Bladder microvascular endothelial cell (primary cell): Measurements from ENCODE around the gene AKIP1. TPM values are rescaled to one million over a fixed set of nuclear protein-coding genes. Genes with fewer than 3 reads are reported as not detected.

ENCODE experiments used
- total RNA-seq: library from RNA; depleted of rRNA; stranded (reverse); fragments of >200 nt; gene quantifications from 2 replicates; pipeline ENCODE4 v1.2.3, GENCODE V29; 2014

Gene AKIP1
- 27.5 and 29.8 TPM in 2 replicates for total RNA-seq

GRCh38 chr11:8911029-8911823 lies at the start of gene AKIP1:
TSS of gene AKIP1 (plus strand) at chr11:8911189. CDS start at chr11:8911450, 261 bp downstream.

GRCh38 chr11:8932564-8933180 lies 21.7 kb downstream of the AKIP1 start, which contains the start of gene C11orf16:
TSS of gene C11orf16 (minus strand) at chr11:8932947. CDS start at chr11:8932308, 639 bp downstream.

GRCh38 chr11:8942518-8943066 lies 31.6 kb downstream of the AKIP1 start, which contains the start of gene ASCL3:
TSS of gene ASCL3 (minus strand) at chr11:8943016. CDS start at chr11:8938161, 4,855 bp downstream.

GRCh38 chr11:8964324-8965320 lies 53.6 kb downstream of the AKIP1 start, which contains the start of gene TMEM9B:
TSS of gene TMEM9B (minus strand) at chr11:8964442. CDS start at chr11:8964313, 129 bp downstream.

Other genes with a start within 250 kb of the AKIP1 start
- 3.6 and 8.5 TPM in 2 replicates for gene TRIM66, start 228.5 kb upstream of the AKIP1 start, total RNA-seq
- 613 and 876 TPM in 2 replicates for gene RPL27A, start 228.4 kb upstream of the AKIP1 start, total RNA-seq
- gene C11orf16, start 21.8 kb downstream of the AKIP1 start, total RNA-seq, result not detected in 2 replicates
- gene ASCL3, start 31.8 kb downstream of the AKIP1 start, total RNA-seq, result not detected in 2 replicates
- 21.9 and 38.6 TPM in 2 replicates for gene TMEM9B, start 53.3 kb downstream of the AKIP1 start, total RNA-seq
- gene NRIP3, start 92.8 kb downstream of the AKIP1 start, total RNA-seq, result 0.82 and 5.5 TPM in 2 replicates
- gene SCUBE2, start 180.4 kb downstream of the AKIP1 start, total RNA-seq, result 4.4 and 5.2 TPM in 2 replicates